ENCODE data around the gene TOP1.

GRCh38 chr20:41169162-41169690 is 140.6 kb downstream of the TOP1 start:
- TF ChIP-seq CTCF (IDR thresholded peaks at IDR 0.05) (no peak), KDM5A (IDR thresholded peaks at IDR 0.05) (no peak), POLR2A (IDR thresholded peaks at IDR 0.05; ENCODE audit: low read length) (no peak), MAX (IDR thresholded peaks at IDR 0.05) (no peak), EP300 (IDR thresholded peaks at IDR 0.05) (no peak), CHD2 (IDR thresholded peaks at IDR 0.05; ENCODE audit: low read length, partially characterized antibody) (no peak), EHF (CRISPR knock-in tag; IDR thresholded peaks at IDR 0.05) (no peak)

Measured in A549 (cell line).